HepG2 (cell line): Measurements from ENCODE around the gene MLYCD. TPM values are rescaled to one million over a fixed set of nuclear protein-coding genes. Genes with fewer than 3 reads are reported as not detected.

Source experiments
- ARNT2 ChIP-seq: sonication (generic); formaldehyde crosslinking; IDR thresholded peaks from 2 replicates; pipeline ENCODE4 v1.8.0; 2022; ENCODE audit warnings: mild to moderate bottlenecking, low read depth, missing genetic modification reagents, moderate library complexity
- HOXA5 ChIP-seq: sonication (generic); formaldehyde crosslinking; IDR thresholded peaks from 2 replicates; pipeline ENCODE4 v1.4.0; 2020; ENCODE audit warnings: missing genetic modification reagents
- MIER3 ChIP-seq: IDR thresholded peaks from 2 replicates; pipeline ENCODE4 v1.6.1; 2016; ENCODE audit warnings: missing compliant biosample characterization, borderline replicate concordance
- NONO ChIP-seq, 2 experiments: fragments of 450-650 bp in 1 of 2; sonication (generic) in 1 of 2; formaldehyde crosslinking in 1 of 2; IDR thresholded peaks in 1 of 2; conservative IDR thresholded peaks in 1 of 2; 2 replicates each; pipeline versions ENCODE4 v1.6.1 to v1.8.0; 2017 to 2022; ENCODE audit warnings: mild to moderate bottlenecking in 1 of 2, missing genetic modification reagents in 1 of 2, moderate library complexity in 1 of 2
- NR2F2 ChIP-seq: IDR thresholded peaks from 2 replicates; pipeline ENCODE4 v1.6.1; 2012; ENCODE audit warnings: low read depth, inconsistent platforms, borderline replicate concordance
- PPARG ChIP-seq: conservative IDR thresholded peaks from 2 replicates; pipeline ENCODE4 v1.6.1; 2016; ENCODE audit warnings: missing biosample characterization, missing genetic modification reagents
- PTBP1 ChIP-seq: fragments of 200-400 bp; formaldehyde crosslinking; IDR thresholded peaks from 2 replicates; pipeline ENCODE4 v1.6.1; 2018; ENCODE audit warnings: low read length, low read depth; ENCODE audit not compliant: poor library complexity, severe bottlenecking
- ZBTB21 ChIP-seq: sonication (generic); formaldehyde crosslinking; IDR thresholded peaks from 2 replicates; pipeline ENCODE4 v1.4.0; 2020; ENCODE audit warnings: missing genetic modification reagents
- ZNF296 ChIP-seq: sonication (generic); formaldehyde crosslinking; conservative IDR thresholded peaks from 2 replicates; pipeline ENCODE4 v1.5.0; 2020; ENCODE audit warnings: mild to moderate bottlenecking, missing genetic modification reagents
- ZNF570 ChIP-seq: sonication (generic); formaldehyde crosslinking; IDR thresholded peaks from 2 replicates; pipeline ENCODE4 v1.4.0; 2020; ENCODE audit warnings: mild to moderate bottlenecking, missing genetic modification reagents, borderline replicate concordance
- ZNF629 ChIP-seq: sonication (generic); formaldehyde crosslinking; conservative IDR thresholded peaks from 2 replicates; pipeline ENCODE4 v1.5.0; 2020; ENCODE audit warnings: missing genetic modification reagents
- polyA plus RNA-seq, 8 experiments: library from polyadenylated mRNA; depleted of rRNA in 3 of 8; stranded (reverse) in 7 of 8; unstranded in 1 of 8; fragments of >200 nt; fragmentation: Illumina TruSeq in 4 of 8; extraction: Trizol in 4 of 8; gene quantifications; 2 replicates each; pipeline versions ENCODE4 v1.2.1 to v1.2.3, GENCODE V29; 2011 to 2016; ENCODE audit warnings: low read depth in 4 of 8, missing spikeins in 1 of 8, mixed read lengths in 1 of 8; ENCODE audit not compliant: insufficient read depth in 1 of 8
- total RNA-seq, 5 experiments: library from RNA; depleted of rRNA; stranded (reverse); fragments of >200 nt; fragmentation: Illumina TruSeq; extraction: Trizol; gene quantifications; 2 replicates each; pipeline ENCODE4 v1.2.3, GENCODE V29; 2016; ENCODE audit warnings: low read depth in 1 of 5
- TF ChIP-seq, protein P1 (sequence below), 2 experiments: sonication (generic) in 1 of 2; formaldehyde crosslinking in 1 of 2; IDR thresholded peaks; 2 replicates each; pipeline versions ENCODE4 v1.5.1 to v1.6.1; 2011 to 2020; ENCODE audit warnings: borderline replicate concordance in 1 of 2, low read depth in 1 of 2, low read length in 1 of 2, mild to moderate bottlenecking in 1 of 2, missing genetic modification reagents in 1 of 2, moderate library complexity in 1 of 2
- TF ChIP-seq, protein P2 (sequence below): sonication (generic); formaldehyde crosslinking; IDR thresholded peaks from 2 replicates; pipeline ENCODE4 v1.4.0; 2020; ENCODE audit warnings: mild to moderate bottlenecking, missing genetic modification reagents
- TF ChIP-seq, protein P3 (sequence below): conservative IDR thresholded peaks from 2 replicates; pipeline ENCODE4 v1.6.1; 2018; ENCODE audit warnings: missing genetic modification reagents

Gene MLYCD
- total and polyA plus RNA-seq, 2 of the 13 experiments (the other 11 are each of a cell fraction or from before 2014, with no cell fraction given) = 1.8 to 4.0 TPM

DNA sequence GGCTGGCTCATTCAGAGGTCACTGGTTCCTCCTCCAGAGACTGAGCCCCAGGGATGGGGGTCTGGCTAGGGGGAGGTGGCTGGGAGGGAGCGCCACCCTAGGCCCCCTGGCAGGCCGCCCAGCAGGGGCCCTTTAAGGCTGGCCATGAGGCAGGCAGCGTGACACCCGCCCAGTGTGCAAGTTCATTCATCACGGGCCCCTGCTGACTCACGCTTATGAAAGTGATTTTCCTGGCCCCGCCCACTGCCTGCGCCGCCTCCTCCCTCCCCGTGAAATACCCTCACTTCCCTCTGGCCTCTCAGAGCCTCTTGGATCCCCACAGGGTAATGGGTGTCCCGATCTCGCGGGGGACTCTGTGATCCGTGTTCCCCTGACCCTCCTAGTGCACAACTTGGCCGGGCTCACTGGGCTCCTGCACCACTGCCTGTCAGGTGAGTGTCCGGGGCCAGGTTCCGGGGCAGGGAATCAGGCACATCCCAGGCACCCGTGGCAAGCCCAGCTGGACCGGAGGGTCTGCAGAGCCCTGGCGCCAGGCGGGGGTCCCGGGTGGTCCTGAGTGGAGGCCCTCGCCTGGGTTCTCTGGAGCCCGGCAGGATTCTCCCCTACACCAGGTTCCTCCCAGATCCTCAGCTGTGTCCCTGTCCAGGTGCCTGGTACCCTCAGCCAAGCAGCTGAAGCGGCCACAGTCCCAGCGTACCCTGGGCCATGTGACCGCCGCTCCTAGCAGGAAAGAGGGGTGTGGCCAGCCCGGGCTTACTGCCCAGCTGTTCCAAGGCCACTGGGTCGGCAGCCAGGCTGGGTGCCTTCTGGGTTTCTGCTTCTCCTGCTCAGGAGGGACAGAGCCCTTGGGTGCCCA is 54.3 kb downstream of the MLYCD start, which contains the start of gene OSGIN1 (continued):
- 0 out of 2 replicates have a peak, but pooled peaks have one; percentile 51 for TF ChIP-seq PPARG (CRISPR knock-in tag)
- TF ChIP-seq, protein P1, sequence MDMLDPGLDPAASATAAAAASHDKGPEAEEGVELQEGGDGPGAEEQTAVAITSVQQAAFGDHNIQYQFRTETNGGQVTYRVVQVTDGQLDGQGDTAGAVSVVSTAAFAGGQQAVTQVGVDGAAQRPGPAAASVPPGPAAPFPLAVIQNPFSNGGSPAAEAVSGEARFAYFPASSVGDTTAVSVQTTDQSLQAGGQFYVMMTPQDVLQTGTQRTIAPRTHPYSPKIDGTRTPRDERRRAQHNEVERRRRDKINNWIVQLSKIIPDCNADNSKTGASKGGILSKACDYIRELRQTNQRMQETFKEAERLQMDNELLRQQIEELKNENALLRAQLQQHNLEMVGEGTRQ (IDR thresholded peaks at IDR 0.05; ENCODE audit: low read depth, low read length) = no peak
- TF ChIP-seq, protein P1 (CRISPR knock-in tag; IDR thresholded peaks at IDR 0.05; ENCODE audit: borderline replicate concordance) = peak; percentile 53; the same call in 1 of the 2 replicates
- no peak for TF ChIP-seq ZNF296
- TF ChIP-seq ZNF570 = no peak
- TF ChIP-seq ZNF629 (CRISPR knock-in tag) = peak; percentile 95
- 0 out of 2 replicates have a peak, but pooled peaks have one; percentile 29 for TF ChIP-seq NR2F2
- TF ChIP-seq PTBP1 = no peak
- no peak for TF ChIP-seq ARNT2 (CRISPR knock-in tag)
- TF ChIP-seq MIER3 (CRISPR knock-in tag) = peak; percentile 69; the same call in 1 of the 2 replicates
- no peak; the same call in 1 of the 2 replicates for TF ChIP-seq ZBTB21 (CRISPR knock-in tag)
- TF ChIP-seq, protein P2, sequence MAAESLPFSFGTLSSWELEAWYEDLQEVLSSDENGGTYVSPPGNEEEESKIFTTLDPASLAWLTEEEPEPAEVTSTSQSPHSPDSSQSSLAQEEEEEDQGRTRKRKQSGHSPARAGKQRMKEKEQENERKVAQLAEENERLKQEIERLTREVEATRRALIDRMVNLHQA = no peak
- no peak for TF ChIP-seq NONO (IDR thresholded peaks at IDR 0.05)
- TF ChIP-seq NONO (CRISPR knock-in tag; conservative IDR thresholded peaks at IDR 0.05) = peak; percentile 53
- TF ChIP-seq, protein P3, sequence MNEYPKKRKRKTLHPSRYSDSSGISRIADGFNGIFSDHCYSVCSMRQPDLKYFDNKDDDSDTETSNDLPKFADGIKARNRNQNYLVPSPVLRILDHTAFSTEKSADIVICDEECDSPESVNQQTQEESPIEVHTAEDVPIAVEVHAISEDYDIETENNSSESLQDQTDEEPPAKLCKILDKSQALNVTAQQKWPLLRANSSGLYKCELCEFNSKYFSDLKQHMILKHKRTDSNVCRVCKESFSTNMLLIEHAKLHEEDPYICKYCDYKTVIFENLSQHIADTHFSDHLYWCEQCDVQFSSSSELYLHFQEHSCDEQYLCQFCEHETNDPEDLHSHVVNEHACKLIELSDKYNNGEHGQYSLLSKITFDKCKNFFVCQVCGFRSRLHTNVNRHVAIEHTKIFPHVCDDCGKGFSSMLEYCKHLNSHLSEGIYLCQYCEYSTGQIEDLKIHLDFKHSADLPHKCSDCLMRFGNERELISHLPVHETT = peak; percentile 25; the same call in 1 of the 2 replicates
- peak; percentile 76; the same call in 1 of the 2 replicates for TF ChIP-seq HOXA5 (CRISPR knock-in tag)
